K562 (cell line): ENCODE results near the gene HIVEP3. TPM values are rescaled to one million over a fixed set of nuclear protein-coding genes. Genes with fewer than 3 reads are reported as not detected.

ENCODE experiments used
- BACH1 ChIP-seq: fragments of 200-800 bp; sonication (Bioruptor generic); IDR thresholded peaks from 2 replicates; pipeline ENCODE4 v1.6.1; 2016; ENCODE audit warnings: missing genetic modification characterization, missing compliant biosample characterization
- BCOR ChIP-seq: fragments of 450-650 bp; IDR thresholded peaks from 2 replicates; pipeline ENCODE4 v1.6.1; 2016
- CHD1 ChIP-seq: fragments of 200-600 bp; sonication (generic); IDR thresholded peaks from one replicate; pipeline ENCODE4 v1.6.1; 2012; ENCODE audit warnings: mild to moderate bottlenecking, moderate library complexity, low read length, inconsistent platforms
- CHD2 ChIP-seq: IDR thresholded peaks from 2 replicates; pipeline ENCODE4 v1.6.1; 2011; ENCODE audit warnings: low read depth, low read length
- CTCFL ChIP-seq: IDR thresholded peaks from 2 replicates; pipeline ENCODE4 v1.6.1; 2011; ENCODE audit warnings: borderline replicate concordance, low read depth, mild to moderate bottlenecking, moderate library complexity, low read length; ENCODE audit not compliant: insufficient read depth, poor library complexity, severe bottlenecking
- EWSR1 ChIP-seq: fragments of 450-650 bp; IDR thresholded peaks from 2 replicates; pipeline ENCODE4 v1.6.1; 2018; ENCODE audit warnings: borderline replicate concordance, mild to moderate bottlenecking, low read depth, moderate library complexity; ENCODE audit not compliant: partially characterized antibody
- GTF3C2 ChIP-seq: IDR thresholded peaks from 3 replicates; pipeline ENCODE4 v1.6.1; 2011; ENCODE audit warnings: borderline replicate concordance, mild to moderate bottlenecking, moderate library complexity; ENCODE audit not compliant: insufficient read length; ENCODE audit errors: extremely low read depth
- KDM1A ChIP-seq, 2 experiments: fragments of 450-650 bp; IDR thresholded peaks; 2 replicates each; pipeline ENCODE4 v1.6.1; 2016; ENCODE audit warnings: mild to moderate bottlenecking in 2 of 2
- NFE2L1 ChIP-seq: fragments of 450-650 bp; IDR thresholded peaks from 2 replicates; pipeline ENCODE4 v1.6.1; 2016; ENCODE audit warnings: missing genetic modification characterization, low read depth, mild to moderate bottlenecking, missing compliant biosample characterization, moderate library complexity, borderline replicate concordance
- POLR2A ChIP-seq: fragments of 450-650 bp; conservative IDR thresholded peaks from 2 replicates; pipeline ENCODE4 v1.6.1; 2016
- PTRF ChIP-seq: fragments of 450-650 bp; IDR thresholded peaks from 2 replicates; pipeline ENCODE4 v1.6.1; 2016; ENCODE audit warnings: mild to moderate bottlenecking, missing genetic modification characterization, missing compliant biosample characterization
- SMARCC2 ChIP-seq: fragments of 450-650 bp; IDR thresholded peaks from 2 replicates; pipeline ENCODE4 v1.6.1; 2017; ENCODE audit warnings: antibody characterized with exemption, moderate library complexity, mild to moderate bottlenecking, low read depth
- SOX6 ChIP-seq: fragments of 450-650 bp; IDR thresholded peaks from 2 replicates; pipeline ENCODE4 v1.6.1; 2014; ENCODE audit warnings: mild to moderate bottlenecking
- TRIM25 ChIP-seq: fragments of 450-650 bp; IDR thresholded peaks from 2 replicates; pipeline ENCODE4 v1.7.0; 2016; ENCODE audit warnings: borderline replicate concordance
- U2AF1 ChIP-seq: fragments of 200-400 bp; formaldehyde crosslinking; optimal IDR thresholded peaks from 2 replicates; pipeline ENCODE3; 2017; ENCODE audit warnings: mild to moderate bottlenecking, low read depth, low read length, moderate library complexity
- ZNF354B ChIP-seq: fragments of 250-450 bp; sonication (Bioruptor Pico); IDR thresholded peaks from 2 replicates; pipeline ENCODE4 v1.4.0; 2020
- ZNF444 ChIP-seq: fragments of 250-450 bp; sonication (Bioruptor Pico); IDR thresholded peaks from 2 replicates; pipeline ENCODE4 v1.4.0; 2020; ENCODE audit warnings: mild to moderate bottlenecking, moderate library complexity
- ZNF717 ChIP-seq: fragments of 250-450 bp; sonication (Bioruptor Pico); IDR thresholded peaks from 2 replicates; pipeline ENCODE4 v1.5.0; 2021
- ZNF780A ChIP-seq: fragments of 250-450 bp; sonication (Bioruptor Pico); IDR thresholded peaks from 2 replicates; pipeline ENCODE4 v1.5.0; 2021; ENCODE audit warnings: mild to moderate bottlenecking
- polyA plus RNA-seq, 8 experiments: library from polyadenylated mRNA; depleted of rRNA in 4 of 8; stranded (reverse) in 5 of 8; unstranded in 3 of 8; fragments of >200 nt; fragmentation: Nextera tagmentation in 2 of 8; fragmentation: Illumina TruSeq in 1 of 8; extraction: Ambion mirVana in 2 of 8; extraction: Trizol in 1 of 8; gene quantifications; 2 replicates each; pipeline versions ENCODE4 v1.2.1 to v1.2.3, GENCODE V29; 2011 to 2014; ENCODE audit warnings: inconsistent platforms in 1 of 8, missing spikeins in 1 of 8
- total RNA-seq, 7 experiments: library from RNA; depleted of rRNA in 6 of 7; stranded (reverse); fragments of >200 nt in 6 of 7; fragmentation: Illumina TruSeq in 2 of 7; extraction: Trizol in 2 of 7; gene quantifications; 2 replicates each; pipeline versions ENCODE4 v1.2.1 to v1.2.3, GENCODE V29; 2011 to 2021; ENCODE audit warnings: low replicate concordance in 1 of 7
- TF ChIP-seq, protein P1 (sequence below), 2 experiments: fragments of 450-650 bp in 1 of 2; sonication (generic) in 1 of 2; formaldehyde crosslinking in 1 of 2; IDR thresholded peaks in 1 of 2; conservative IDR thresholded peaks in 1 of 2; 2 replicates each; pipeline versions ENCODE4 v1.6.1 to v1.8.1; 2016 to 2023; ENCODE audit warnings: mild to moderate bottlenecking in 2 of 2, moderate library complexity in 2 of 2, inconsistent platforms in 1 of 2, missing genetic modification reagents in 1 of 2
- TF ChIP-seq, protein P2 (sequence below): sonication (generic); formaldehyde crosslinking; IDR thresholded peaks from 2 replicates; pipeline ENCODE4 v1.8.0; 2022; ENCODE audit warnings: mild to moderate bottlenecking, low read depth, missing genetic modification reagents

HIVEP3 gene
- total and polyA plus RNA-seq, 9 of the 15 experiments (the other 6 are each of a cell fraction or from before 2014, with no cell fraction given), result 0.09 to 0.58 (median 0.34) TPM; not detected in 1

DNA sequence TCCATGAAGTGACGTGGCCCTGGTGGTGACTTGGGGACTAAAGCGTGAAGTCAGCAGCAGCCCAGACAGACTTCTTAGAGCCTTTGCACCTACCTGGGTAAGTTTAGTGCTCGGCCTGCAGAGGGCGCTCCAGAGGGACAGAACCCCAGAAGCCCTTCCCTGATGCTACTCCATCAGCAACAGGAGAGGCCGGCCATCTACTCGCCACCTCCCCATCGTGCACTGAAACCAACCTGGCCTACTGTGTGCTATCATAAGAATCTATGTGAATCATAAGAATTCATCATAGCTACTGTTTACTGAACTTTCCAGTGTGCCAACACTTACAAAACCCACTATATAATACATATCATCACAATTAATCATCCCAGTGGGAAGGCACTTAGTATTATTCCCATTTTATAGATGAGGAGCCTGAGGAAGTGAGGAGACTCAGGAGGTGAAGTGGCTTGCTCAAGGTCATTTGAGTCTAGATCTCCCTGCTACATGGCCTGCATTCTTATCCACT, 426.3 kb downstream of the HIVEP3 start (continued):
- TF ChIP-seq BACH1 (tag), result no peak
- TF ChIP-seq CHD1, result no peak
- peak; percentile 16 for TF ChIP-seq CTCFL
- no peak for TF ChIP-seq PTRF (tag)
- no peak for TF ChIP-seq ZNF354B (CRISPR knock-in tag)
- no peak for TF ChIP-seq CHD2
- peak; percentile 56; the same call in 1 of the 2 replicates for TF ChIP-seq BCOR
- TF ChIP-seq ZNF717 (CRISPR knock-in tag), result no peak
- TF ChIP-seq U2AF1, result no peak
- TF ChIP-seq, protein P1, sequence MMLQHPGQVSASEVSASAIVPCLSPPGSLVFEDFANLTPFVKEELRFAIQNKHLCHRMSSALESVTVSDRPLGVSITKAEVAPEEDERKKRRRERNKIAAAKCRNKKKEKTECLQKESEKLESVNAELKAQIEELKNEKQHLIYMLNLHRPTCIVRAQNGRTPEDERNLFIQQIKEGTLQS (IDR thresholded peaks at IDR 0.05), result no peak
- TF ChIP-seq, protein P1 (CRISPR knock-in tag; conservative IDR thresholded peaks at IDR 0.05), result no peak
- no peak for TF ChIP-seq EWSR1
- no peak for TF ChIP-seq NFE2L1 (tag)
- no peak for TF ChIP-seq POLR2A
- no peak for TF ChIP-seq GTF3C2
- peak; percentile 65 to 68 for TF ChIP-seq KDM1A (IDR thresholded peaks at IDR 0.05)
- TF ChIP-seq SOX6, result no peak
- no peak for TF ChIP-seq SMARCC2
- TF ChIP-seq TRIM25, result no peak
- TF ChIP-seq ZNF444 (CRISPR knock-in tag), result no peak
- TF ChIP-seq ZNF780A, result no peak
- TF ChIP-seq, protein P2, sequence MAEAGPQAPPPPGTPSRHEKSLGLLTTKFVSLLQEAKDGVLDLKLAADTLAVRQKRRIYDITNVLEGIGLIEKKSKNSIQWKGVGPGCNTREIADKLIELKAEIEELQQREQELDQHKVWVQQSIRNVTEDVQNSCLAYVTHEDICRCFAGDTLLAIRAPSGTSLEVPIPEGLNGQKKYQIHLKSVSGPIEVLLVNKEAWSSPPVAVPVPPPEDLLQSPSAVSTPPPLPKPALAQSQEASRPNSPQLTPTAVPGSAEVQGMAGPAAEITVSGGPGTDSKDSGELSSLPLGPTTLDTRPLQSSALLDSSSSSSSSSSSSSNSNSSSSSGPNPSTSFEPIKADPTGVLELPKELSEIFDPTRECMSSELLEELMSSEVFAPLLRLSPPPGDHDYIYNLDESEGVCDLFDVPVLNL, result no peak
